HepG2 (cell line): ENCODE data around the gene GRAMD2A. TPM values are rescaled to one million over a fixed set of nuclear protein-coding genes. Genes with fewer than 3 reads are reported as not detected.
A peak's percentile ranks its signal among the peaks of the same experiment; 100 is the strongest.

Experiments
- BHLHE40 ChIP-seq: IDR thresholded peaks from 2 replicates; pipeline ENCODE4 v1.6.1; 2011; ENCODE audit warnings: low read length, improper control_type of control experiment
- FOSL1 ChIP-seq: sonication (generic); formaldehyde crosslinking; IDR thresholded peaks from 2 replicates; pipeline ENCODE4 v1.9.0; 2021; ENCODE audit warnings: missing genetic modification reagents, borderline replicate concordance
- HOXD1 ChIP-seq: sonication (generic); formaldehyde crosslinking; IDR thresholded peaks from 2 replicates; pipeline ENCODE4 v1.5.0; 2020; ENCODE audit warnings: missing genetic modification reagents
- KDM5B ChIP-seq: sonication (generic); formaldehyde crosslinking; IDR thresholded peaks from 2 replicates; pipeline ENCODE4 v1.4.0; 2020; ENCODE audit warnings: missing genetic modification reagents, mild to moderate bottlenecking, borderline replicate concordance
- NCOR1 ChIP-seq: fragments of 200-600 bp; sonication (generic); IDR thresholded peaks from 2 replicates; pipeline ENCODE4 v1.7.0; 2017; ENCODE audit warnings: antibody characterized with exemption, low read length, borderline replicate concordance
- PHF20 ChIP-seq: sonication (generic); formaldehyde crosslinking; IDR thresholded peaks from 2 replicates; pipeline ENCODE4 v1.5.0; 2020; ENCODE audit warnings: mild to moderate bottlenecking, missing genetic modification reagents
- ZFAT ChIP-seq: sonication (generic); formaldehyde crosslinking; conservative IDR thresholded peaks from 2 replicates; pipeline ENCODE4 v1.8.1; 2023; ENCODE audit warnings: missing genetic modification reagents, inconsistent platforms
- ZFP1 ChIP-seq: IDR thresholded peaks from 2 replicates; pipeline ENCODE4 v1.6.1; 2016
- ZNF263 ChIP-seq: sonication (generic); formaldehyde crosslinking; IDR thresholded peaks from 2 replicates; pipeline ENCODE4 v1.4.0; 2020; ENCODE audit warnings: missing genetic modification reagents
- ZNF333 ChIP-seq: sonication (generic); formaldehyde crosslinking; IDR thresholded peaks from 2 replicates; pipeline ENCODE4 v1.4.0; 2020; ENCODE audit warnings: mild to moderate bottlenecking, missing genetic modification reagents, borderline replicate concordance
- ZNF468 ChIP-seq: sonication (generic); formaldehyde crosslinking; IDR thresholded peaks from 2 replicates; pipeline ENCODE4 v1.8.0; 2022; ENCODE audit warnings: mild to moderate bottlenecking, moderate library complexity, missing genetic modification reagents
- ZNF660 ChIP-seq: sonication (generic); formaldehyde crosslinking; IDR thresholded peaks from 2 replicates; pipeline ENCODE4 v1.5.1; 2020; ENCODE audit warnings: mild to moderate bottlenecking, low read depth, missing genetic modification reagents, borderline replicate concordance
- polyA plus RNA-seq, 8 experiments: library from polyadenylated mRNA; depleted of rRNA in 3 of 8; stranded (reverse) in 7 of 8; unstranded in 1 of 8; fragments of >200 nt; fragmentation: Illumina TruSeq in 4 of 8; extraction: Trizol in 4 of 8; gene quantifications; 2 replicates each; pipeline versions ENCODE4 v1.2.1 to v1.2.3, GENCODE V29; 2011 to 2016; ENCODE audit warnings: low read depth in 4 of 8, missing spikeins in 1 of 8, mixed read lengths in 1 of 8; ENCODE audit not compliant: insufficient read depth in 1 of 8
- total RNA-seq, 5 experiments: library from RNA; depleted of rRNA; stranded (reverse); fragments of >200 nt; fragmentation: Illumina TruSeq; extraction: Trizol; gene quantifications; 2 replicates each; pipeline ENCODE4 v1.2.3, GENCODE V29; 2016; ENCODE audit warnings: low read depth in 1 of 5
- TF ChIP-seq, protein P1 (sequence below): sonication (generic); formaldehyde crosslinking; IDR thresholded peaks from 2 replicates; pipeline ENCODE4 v1.5.1; 2020; ENCODE audit warnings: mild to moderate bottlenecking, missing genetic modification reagents
- TF ChIP-seq, protein P2 (sequence below): sonication (generic); formaldehyde crosslinking; IDR thresholded peaks from 2 replicates; pipeline ENCODE4 v1.4.0; 2020; ENCODE audit warnings: mild to moderate bottlenecking, missing genetic modification reagents
- TF ChIP-seq, protein P3 (sequence below): sonication (generic); formaldehyde crosslinking; IDR thresholded peaks from 2 replicates; pipeline ENCODE4 v1.8.0; 2022; ENCODE audit warnings: missing genetic modification reagents, low read depth, mild to moderate bottlenecking, borderline replicate concordance
- TF ChIP-seq, protein P4 (sequence below): sonication (generic); formaldehyde crosslinking; IDR thresholded peaks from 2 replicates; pipeline ENCODE4 v1.4.0; 2020; ENCODE audit warnings: missing genetic modification reagents
- TF ChIP-seq, protein P5 (sequence below): sonication (generic); formaldehyde crosslinking; IDR thresholded peaks from 2 replicates; pipeline ENCODE4 v1.5.0; 2020; ENCODE audit warnings: mild to moderate bottlenecking, missing genetic modification reagents, moderate library complexity

GRAMD2A gene
- total and polyA plus RNA-seq, 2 of the 13 experiments (the other 11 are each of a cell fraction or from before 2014, with no cell fraction given) = 0.04 TPM; not detected in 1

DNA sequence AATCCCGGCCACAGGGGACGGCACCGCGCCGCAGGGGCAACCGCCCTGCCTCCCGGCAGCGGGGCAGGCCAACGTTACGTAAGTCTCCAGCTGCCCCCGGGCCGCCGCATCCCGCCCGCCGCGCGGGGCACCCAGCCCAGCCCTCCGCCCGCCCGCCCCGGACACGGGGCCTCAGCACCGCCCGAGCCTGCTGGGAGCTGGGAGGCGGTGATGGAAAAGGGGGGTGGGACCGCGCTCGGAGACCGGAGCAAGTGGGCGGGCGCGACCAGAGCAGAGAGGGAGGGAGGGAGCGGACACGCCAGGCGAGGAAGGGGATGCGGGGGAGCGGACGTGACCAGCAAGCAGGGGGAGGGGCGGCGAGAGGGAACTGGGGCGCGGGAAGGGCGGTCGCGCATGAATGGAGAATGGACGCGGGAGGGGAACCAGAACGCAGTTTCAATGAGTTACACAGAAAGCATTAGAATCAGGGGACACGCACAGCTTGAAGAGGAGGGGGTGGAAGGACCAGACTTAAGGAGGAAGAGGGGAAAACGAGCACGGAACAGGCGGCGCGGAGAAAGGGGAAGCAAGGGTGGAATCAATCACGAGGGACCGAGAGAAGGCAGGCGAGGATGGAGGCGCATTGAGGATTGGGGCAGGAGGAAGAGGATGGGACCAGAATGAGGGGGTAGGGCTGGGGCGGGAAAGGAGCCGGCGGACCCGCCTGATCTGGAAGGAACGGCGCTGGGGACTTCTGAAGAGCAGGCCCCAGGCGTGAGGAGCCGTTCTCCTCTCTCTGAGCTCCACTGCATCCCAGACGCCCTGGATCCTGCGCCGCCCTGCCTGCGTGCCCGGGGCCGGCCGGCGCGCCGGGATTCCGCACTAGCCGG lies 32.8 kb upstream of the GRAMD2A start (continued):
- TF ChIP-seq ZNF468 (CRISPR knock-in tag) (no peak; the same call in 1 of the 2 replicates), ZNF660 (CRISPR knock-in tag) (0 out of 2 replicates have a peak, but pooled peaks have one; percentile 27), PHF20 (no peak), ZFAT (0 out of 2 replicates have a peak, but pooled peaks have one; percentile 8), ZFP1 (CRISPR knock-in tag) (no peak), NCOR1 (no peak), BHLHE40 (no peak), FOSL1 (no peak), ZNF263 (peak; percentile 93), HOXD1 (0 out of 2 replicates have a peak, but pooled peaks have one; percentile 2), ZNF333 (CRISPR knock-in tag) (no peak), KDM5B (CRISPR knock-in tag) (no peak)
- TF ChIP-seq, protein P1, sequence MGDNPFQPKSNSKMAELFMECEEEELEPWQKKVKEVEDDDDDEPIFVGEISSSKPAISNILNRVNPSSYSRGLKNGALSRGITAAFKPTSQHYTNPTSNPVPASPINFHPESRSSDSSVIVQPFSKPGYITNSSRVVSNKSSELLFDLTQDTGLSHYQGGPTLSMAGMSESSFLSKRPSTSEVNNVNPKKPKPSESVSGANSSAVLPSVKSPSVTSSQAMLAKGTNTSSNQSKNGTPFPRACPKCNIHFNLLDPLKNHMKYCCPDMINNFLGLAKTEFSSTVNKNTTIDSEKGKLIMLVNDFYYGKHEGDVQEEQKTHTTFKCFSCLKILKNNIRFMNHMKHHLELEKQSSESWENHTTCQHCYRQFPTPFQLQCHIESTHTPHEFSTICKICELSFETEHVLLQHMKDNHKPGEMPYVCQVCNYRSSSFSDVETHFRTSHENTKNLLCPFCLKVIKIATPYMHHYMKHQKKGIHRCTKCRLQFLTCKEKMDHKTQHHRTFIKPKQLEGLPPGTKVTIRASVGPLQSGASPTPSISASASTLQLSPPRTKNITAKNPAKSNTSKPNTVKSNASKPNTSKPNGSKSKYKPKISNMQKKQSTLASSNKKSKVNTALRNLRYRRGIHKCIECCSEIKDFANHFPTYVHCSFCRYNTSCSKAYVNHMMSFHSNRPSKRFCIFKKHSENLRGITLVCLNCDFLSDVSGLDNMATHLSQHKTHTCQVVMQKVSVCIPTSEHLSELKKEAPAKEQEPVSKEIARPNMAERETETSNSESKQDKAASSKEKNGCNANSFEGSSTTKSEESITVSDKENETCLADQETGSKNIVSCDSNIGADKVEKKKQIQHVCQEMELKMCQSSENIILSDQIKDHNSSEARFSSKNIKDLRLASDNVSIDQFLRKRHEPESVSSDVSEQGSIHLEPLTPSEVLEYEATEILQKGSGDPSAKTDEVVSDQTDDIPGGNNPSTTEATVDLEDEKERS = no peak; the same call in 1 of the 2 replicates
- TF ChIP-seq, protein P2, sequence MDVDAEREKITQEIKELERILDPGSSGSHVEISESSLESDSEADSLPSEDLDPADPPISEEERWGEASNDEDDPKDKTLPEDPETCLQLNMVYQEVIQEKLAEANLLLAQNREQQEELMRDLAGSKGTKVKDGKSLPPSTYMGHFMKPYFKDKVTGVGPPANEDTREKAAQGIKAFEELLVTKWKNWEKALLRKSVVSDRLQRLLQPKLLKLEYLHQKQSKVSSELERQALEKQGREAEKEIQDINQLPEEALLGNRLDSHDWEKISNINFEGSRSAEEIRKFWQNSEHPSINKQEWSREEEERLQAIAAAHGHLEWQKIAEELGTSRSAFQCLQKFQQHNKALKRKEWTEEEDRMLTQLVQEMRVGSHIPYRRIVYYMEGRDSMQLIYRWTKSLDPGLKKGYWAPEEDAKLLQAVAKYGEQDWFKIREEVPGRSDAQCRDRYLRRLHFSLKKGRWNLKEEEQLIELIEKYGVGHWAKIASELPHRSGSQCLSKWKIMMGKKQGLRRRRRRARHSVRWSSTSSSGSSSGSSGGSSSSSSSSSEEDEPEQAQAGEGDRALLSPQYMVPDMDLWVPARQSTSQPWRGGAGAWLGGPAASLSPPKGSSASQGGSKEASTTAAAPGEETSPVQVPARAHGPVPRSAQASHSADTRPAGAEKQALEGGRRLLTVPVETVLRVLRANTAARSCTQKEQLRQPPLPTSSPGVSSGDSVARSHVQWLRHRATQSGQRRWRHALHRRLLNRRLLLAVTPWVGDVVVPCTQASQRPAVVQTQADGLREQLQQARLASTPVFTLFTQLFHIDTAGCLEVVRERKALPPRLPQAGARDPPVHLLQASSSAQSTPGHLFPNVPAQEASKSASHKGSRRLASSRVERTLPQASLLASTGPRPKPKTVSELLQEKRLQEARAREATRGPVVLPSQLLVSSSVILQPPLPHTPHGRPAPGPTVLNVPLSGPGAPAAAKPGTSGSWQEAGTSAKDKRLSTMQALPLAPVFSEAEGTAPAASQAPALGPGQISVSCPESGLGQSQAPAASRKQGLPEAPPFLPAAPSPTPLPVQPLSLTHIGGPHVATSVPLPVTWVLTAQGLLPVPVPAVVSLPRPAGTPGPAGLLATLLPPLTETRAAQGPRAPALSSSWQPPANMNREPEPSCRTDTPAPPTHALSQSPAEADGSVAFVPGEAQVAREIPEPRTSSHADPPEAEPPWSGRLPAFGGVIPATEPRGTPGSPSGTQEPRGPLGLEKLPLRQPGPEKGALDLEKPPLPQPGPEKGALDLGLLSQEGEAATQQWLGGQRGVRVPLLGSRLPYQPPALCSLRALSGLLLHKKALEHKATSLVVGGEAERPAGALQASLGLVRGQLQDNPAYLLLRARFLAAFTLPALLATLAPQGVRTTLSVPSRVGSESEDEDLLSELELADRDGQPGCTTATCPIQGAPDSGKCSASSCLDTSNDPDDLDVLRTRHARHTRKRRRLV (CRISPR knock-in tag) = no peak
- TF ChIP-seq, protein P3, sequence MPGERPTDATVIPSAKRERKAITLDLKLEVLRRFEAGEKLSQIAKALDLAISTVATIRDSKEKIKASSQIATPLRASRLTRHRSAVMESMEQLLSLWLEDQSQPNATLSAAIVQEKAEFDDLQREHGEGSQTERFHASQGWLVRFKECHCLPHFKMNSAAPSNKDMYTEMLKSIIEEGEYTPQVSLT (CRISPR knock-in tag) = no peak
- TF ChIP-seq, protein P4, sequence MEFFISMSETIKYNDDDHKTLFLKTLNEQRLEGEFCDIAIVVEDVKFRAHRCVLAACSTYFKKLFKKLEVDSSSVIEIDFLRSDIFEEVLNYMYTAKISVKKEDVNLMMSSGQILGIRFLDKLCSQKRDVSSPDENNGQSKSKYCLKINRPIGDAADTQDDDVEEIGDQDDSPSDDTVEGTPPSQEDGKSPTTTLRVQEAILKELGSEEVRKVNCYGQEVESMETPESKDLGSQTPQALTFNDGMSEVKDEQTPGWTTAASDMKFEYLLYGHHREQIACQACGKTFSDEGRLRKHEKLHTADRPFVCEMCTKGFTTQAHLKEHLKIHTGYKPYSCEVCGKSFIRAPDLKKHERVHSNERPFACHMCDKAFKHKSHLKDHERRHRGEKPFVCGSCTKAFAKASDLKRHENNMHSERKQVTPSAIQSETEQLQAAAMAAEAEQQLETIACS (CRISPR knock-in tag) = no peak
- TF ChIP-seq, protein P5, sequence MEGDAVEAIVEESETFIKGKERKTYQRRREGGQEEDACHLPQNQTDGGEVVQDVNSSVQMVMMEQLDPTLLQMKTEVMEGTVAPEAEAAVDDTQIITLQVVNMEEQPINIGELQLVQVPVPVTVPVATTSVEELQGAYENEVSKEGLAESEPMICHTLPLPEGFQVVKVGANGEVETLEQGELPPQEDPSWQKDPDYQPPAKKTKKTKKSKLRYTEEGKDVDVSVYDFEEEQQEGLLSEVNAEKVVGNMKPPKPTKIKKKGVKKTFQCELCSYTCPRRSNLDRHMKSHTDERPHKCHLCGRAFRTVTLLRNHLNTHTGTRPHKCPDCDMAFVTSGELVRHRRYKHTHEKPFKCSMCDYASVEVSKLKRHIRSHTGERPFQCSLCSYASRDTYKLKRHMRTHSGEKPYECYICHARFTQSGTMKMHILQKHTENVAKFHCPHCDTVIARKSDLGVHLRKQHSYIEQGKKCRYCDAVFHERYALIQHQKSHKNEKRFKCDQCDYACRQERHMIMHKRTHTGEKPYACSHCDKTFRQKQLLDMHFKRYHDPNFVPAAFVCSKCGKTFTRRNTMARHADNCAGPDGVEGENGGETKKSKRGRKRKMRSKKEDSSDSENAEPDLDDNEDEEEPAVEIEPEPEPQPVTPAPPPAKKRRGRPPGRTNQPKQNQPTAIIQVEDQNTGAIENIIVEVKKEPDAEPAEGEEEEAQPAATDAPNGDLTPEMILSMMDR = 0 out of 2 replicates have a peak, but pooled peaks have one; percentile 13
